Thoracic aorta (tissue), 2 donors: ENCODE results near the gene MARCHF10. TPM values are rescaled to one million over a fixed set of nuclear protein-coding genes. Genes with fewer than 3 reads are reported as not detected.
A peak's percentile ranks its signal among the peaks of the same experiment; 100 is the strongest.
"Not testable (repeated sequence)": the region's sequence is repeated elsewhere in the genome, so short reads cannot be mapped to it uniquely, and the experiment has no call there.

Experiments used
- ATAC-seq: fragments of 150-250 bp; one replicate; pipeline ENCODE4 v1.8.0; 2017; ENCODE audit warnings: low read depth; ENCODE audit not compliant: insufficient number of reproducible peaks, low FRiP score
- DNase-seq: peaks from one replicate; pipeline ENCODE4 v3.0.0-alpha.2; 2020; ENCODE audit warnings: low spot score
- H3K27ac ChIP-seq, 2 donors: fragments of 200-600 bp; sonication (generic); 1 replicate in 1 of 2; 2 replicates in 1 of 2; pipeline ENCODE4 v1.5.1; 2016; ENCODE audit warnings: mild to moderate bottlenecking in 2 of 2, moderate library complexity in 2 of 2
- H3K27me3 ChIP-seq: fragments of 200-600 bp; sonication (generic); replicated peaks from 2 replicates; pipeline ENCODE4 v1.6.0; 2016; ENCODE audit warnings: mild to moderate bottlenecking; ENCODE audit not compliant: insufficient read depth
- H3K36me3 ChIP-seq: fragments of 200-600 bp; sonication (generic); one replicate; pipeline ENCODE4 v1.5.1; 2016
- H3K4me1 ChIP-seq, 2 donors: fragments of 200-600 bp; sonication (generic); 1 replicate in 1 of 2; 2 replicates in 1 of 2; pipeline versions ENCODE4 v1.5.1 to v1.6.0; 2016; ENCODE audit warnings: low read depth in 2 of 2, mild to moderate bottlenecking in 1 of 2; ENCODE audit not compliant: control insufficient read depth in 1 of 2
- H3K4me3 ChIP-seq: fragments of 200-600 bp; sonication (generic); 2 replicates; pipeline ENCODE4 v1.5.1; 2016; ENCODE audit warnings: mild to moderate bottlenecking
- H3K9me3 ChIP-seq: fragments of 200-600 bp; sonication (generic); 2 replicates; pipeline ENCODE4 v1.5.1; 2016
- CTCF ChIP-seq: fragments of 200-600 bp; sonication (generic); IDR thresholded peaks from one replicate; pipeline ENCODE4 v1.5.1; 2019; ENCODE audit warnings: antibody characterized with exemption
- total RNA-seq, 2 donors: library from RNA; depleted of rRNA; stranded (reverse); fragments of >200 nt; gene quantifications; one replicate each; pipeline versions ENCODE4 v1.1.0 to v1.2.3, GENCODE V29; 2016

The MARCHF10 gene
- total RNA-seq, 2 donors from 2014 or later = not detected

GRCh38 chr17:62786646-62787045 is 21.5 kb downstream of the MARCHF10 start:
- ATAC-seq (no peak), DNase-seq (no peak)
- H3K9me3 ChIP-seq = no peaks in the 10 kb centered on the region
- H3K4me1 ChIP-seq = no peaks in the 10 kb centered on the region
- H3K36me3 ChIP-seq = no peaks in the 10 kb centered on the region
- no peak overlapping the region for H3K27ac ChIP-seq
- TF ChIP-seq CTCF = no peak
- H3K4me3 ChIP-seq = no peak overlapping the region
- H3K27me3 ChIP-seq = no peaks in the 10 kb centered on the region

GRCh38 chr17:62785983-62786382 is 22.1 kb downstream of the MARCHF10 start:
- H3K9me3 ChIP-seq, H3K27me3 ChIP-seq, H3K4me1 ChIP-seq, ATAC-seq, H3K36me3 ChIP-seq, H3K4me3 ChIP-seq, DNase-seq, H3K27ac ChIP-seq: not testable (repeated sequence)

GRCh38 chr17:62782730-62783270 is 25.3 kb downstream of the MARCHF10 start:
- no peak for DNase-seq
- Histone ChIP-seq H3K4me1 (peaks cover 0 to 15% of the 10 kb centered on the region in 2 donors), H3K4me3 (no peak overlapping the region), H3K9me3 (no peaks in the 10 kb centered on the region), H3K27me3 (no peaks in the 10 kb centered on the region), H3K27ac (no peak overlapping the region), H3K36me3 (no peaks in the 10 kb centered on the region)
- no peak for TF ChIP-seq CTCF
- no peak for ATAC-seq

GRCh38 chr17:62781831-62782251 is 26.3 kb downstream of the MARCHF10 start:
- ATAC-seq = peak; percentile 90

GRCh38 chr17:62781356-62781755 is 26.8 kb downstream of the MARCHF10 start:
- DNase-seq = no peak

More at GRCh38 chr17:62781831-62782251, 26.3 kb downstream of the MARCHF10 start:
- peak overlapping the region in 1 of 2 donors; percentile 81 for H3K27ac ChIP-seq
- TF ChIP-seq CTCF = no peak
- no peak overlapping the region for H3K4me3 ChIP-seq
- no peak for DNase-seq
- H3K36me3 ChIP-seq = no peaks in the 10 kb centered on the region
- H3K4me1 ChIP-seq = peaks cover 0 to 15% of the 10 kb centered on the region in 2 donors
- no peaks in the 10 kb centered on the region for H3K27me3 ChIP-seq
- H3K9me3 ChIP-seq = no peaks in the 10 kb centered on the region

More at GRCh38 chr17:62781356-62781755, 26.8 kb downstream of the MARCHF10 start:
- H3K4me3 ChIP-seq = no peak overlapping the region
- no peak for TF ChIP-seq CTCF
- peaks cover 0 to 15% of the 10 kb centered on the region in 2 donors for H3K4me1 ChIP-seq
- ATAC-seq = no peak
- no peaks in the 10 kb centered on the region for H3K36me3 ChIP-seq
- no peaks in the 10 kb centered on the region for H3K27me3 ChIP-seq
- H3K27ac ChIP-seq = peak overlapping the region; percentile 71 to 81
- H3K9me3 ChIP-seq = no peaks in the 10 kb centered on the region
